ENCODE results near the gene TTLL1.

DNA sequence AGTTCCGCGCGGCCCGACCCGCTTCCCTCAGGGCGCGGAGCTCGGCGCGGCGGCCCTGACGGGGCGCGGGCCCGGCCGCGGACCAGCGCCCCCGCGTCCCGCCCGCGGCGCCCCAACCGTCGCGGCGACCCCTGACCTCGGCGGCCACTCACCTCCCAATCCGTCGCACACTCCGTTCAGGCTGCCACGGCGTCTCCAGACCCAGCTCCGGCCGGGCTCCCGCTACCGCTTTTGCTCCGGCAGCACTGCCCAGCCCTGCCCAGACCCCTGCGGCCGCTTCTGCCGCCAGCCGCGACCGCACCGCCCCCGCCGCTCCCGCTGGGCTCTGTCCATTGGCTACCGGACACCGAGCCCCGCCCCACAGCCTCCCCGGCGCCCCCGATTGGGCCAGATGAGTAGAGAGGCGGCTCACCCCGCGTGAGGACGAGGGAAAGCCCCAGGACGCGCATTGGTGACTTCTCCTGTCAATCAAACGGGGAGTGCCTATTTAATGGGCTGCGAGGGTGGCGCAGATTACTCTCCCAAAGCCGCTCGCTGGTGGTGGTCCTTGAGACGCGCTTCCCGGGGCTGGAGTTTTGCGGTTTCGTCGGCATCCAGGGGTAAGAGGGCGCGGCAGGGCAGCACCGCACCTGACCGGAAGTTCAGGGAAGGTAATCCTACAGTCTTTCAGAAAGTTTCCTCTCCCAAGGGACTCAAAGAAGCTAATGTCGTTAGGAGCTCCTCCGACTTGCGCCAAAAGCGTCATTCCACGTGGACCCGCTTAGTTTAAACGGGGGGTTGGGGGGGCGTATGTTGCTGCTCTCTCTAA lies 74.1 kb downstream of the TTLL1 start, which contains the start of gene PACSIN2:
- TF ChIP-seq POLR2A (IDR thresholded peaks at IDR 0.05; ENCODE audit: low read length), result peak; percentile 96
- no peak for TF ChIP-seq GATA1 (IDR thresholded peaks at IDR 0.05; ENCODE audit: low read depth, low read length)
